HepG2 (cell line): ENCODE data around the gene ITK. TPM values are rescaled to one million over a fixed set of nuclear protein-coding genes. Genes with fewer than 3 reads are reported as not detected.

Source experiments
- DNMT3B ChIP-seq: conservative IDR thresholded peaks from 2 replicates; pipeline ENCODE4 v1.6.1; 2016; ENCODE audit warnings: missing biosample characterization, control low read depth
- FIP1L1 ChIP-seq: fragments of 200-400 bp; formaldehyde crosslinking; IDR thresholded peaks from 2 replicates; pipeline ENCODE4 v1.6.1; 2018; ENCODE audit warnings: low read depth, mild to moderate bottlenecking, low read length, moderate library complexity, borderline replicate concordance; ENCODE audit not compliant: insufficient read depth
- FOXO1 ChIP-seq: sonication (generic); formaldehyde crosslinking; IDR thresholded peaks from 2 replicates; pipeline ENCODE4 v1.4.0; 2020; ENCODE audit warnings: missing genetic modification reagents
- GABPA ChIP-seq, 2 experiments: IDR thresholded peaks; 2 replicates each; pipeline ENCODE4 v1.6.1; 2011 to 2016; ENCODE audit warnings: low read depth in 2 of 2, low read length in 1 of 2, missing biosample characterization in 1 of 2, missing genetic modification characterization in 1 of 2
- HES4 ChIP-seq: sonication (generic); formaldehyde crosslinking; IDR thresholded peaks from 2 replicates; pipeline ENCODE4 v1.9.0; 2021; ENCODE audit warnings: mild to moderate bottlenecking, missing genetic modification reagents, borderline replicate concordance
- HINFP ChIP-seq: sonication (generic); formaldehyde crosslinking; IDR thresholded peaks from 2 replicates; pipeline ENCODE4 v1.4.0; 2020; ENCODE audit warnings: low read depth, mild to moderate bottlenecking, missing genetic modification reagents
- KLF6 ChIP-seq: IDR thresholded peaks from 2 replicates; pipeline ENCODE4 v1.8.0; 2016; ENCODE audit warnings: missing biosample characterization, missing genetic modification reagents
- KMT2B ChIP-seq: IDR thresholded peaks from 2 replicates; pipeline ENCODE4 v1.6.1; 2016; ENCODE audit warnings: missing genetic modification reagents, missing compliant biosample characterization
- MED13 ChIP-seq: sonication (generic); formaldehyde crosslinking; IDR thresholded peaks from 2 replicates; pipeline ENCODE4 v1.5.0; 2020; ENCODE audit warnings: missing genetic modification reagents
- NFE2L2 ChIP-seq: fragments of 150-350 bp; IDR thresholded peaks from 2 replicates; pipeline ENCODE4 v1.6.1; 2014; ENCODE audit warnings: low read length
- POGZ ChIP-seq: sonication (generic); formaldehyde crosslinking; IDR thresholded peaks from 2 replicates; pipeline ENCODE4 v1.4.0; 2020; ENCODE audit warnings: mild to moderate bottlenecking, missing genetic modification reagents
- SAP130 ChIP-seq: IDR thresholded peaks from 2 replicates; pipeline ENCODE4 v1.6.1; 2016; ENCODE audit warnings: low read depth
- SMARCC2 ChIP-seq: fragments of 450-650 bp; IDR thresholded peaks from 2 replicates; pipeline ENCODE4 v1.6.1; 2017; ENCODE audit warnings: antibody characterized with exemption, mild to moderate bottlenecking
- SP5 ChIP-seq: IDR thresholded peaks from 2 replicates; pipeline ENCODE4 v1.6.1; 2016; ENCODE audit warnings: low read depth, borderline replicate concordance
- TCF7L2 ChIP-seq: IDR thresholded peaks from 2 replicates; pipeline ENCODE4 v1.6.1; 2011; ENCODE audit warnings: mild to moderate bottlenecking, low read depth, low read length, moderate library complexity
- TEAD2 ChIP-seq: sonication (generic); formaldehyde crosslinking; IDR thresholded peaks from 2 replicates; pipeline ENCODE4 v1.9.0; 2021; ENCODE audit warnings: missing genetic modification reagents
- THAP8 ChIP-seq: sonication (generic); formaldehyde crosslinking; IDR thresholded peaks from 2 replicates; pipeline ENCODE4 v1.5.1; 2020; ENCODE audit warnings: missing genetic modification reagents, mild to moderate bottlenecking, borderline replicate concordance
- TRAFD1 ChIP-seq: sonication (generic); formaldehyde crosslinking; IDR thresholded peaks from 2 replicates; pipeline ENCODE4 v1.5.1; 2020; ENCODE audit warnings: missing genetic modification reagents, mild to moderate bottlenecking, borderline replicate concordance
- TRIM22 ChIP-seq: fragments of 450-650 bp; IDR thresholded peaks from 2 replicates; pipeline ENCODE4 v1.6.1; 2017
- ZNF136 ChIP-seq: sonication (generic); formaldehyde crosslinking; IDR thresholded peaks from 2 replicates; pipeline ENCODE4 v1.8.1; 2022; ENCODE audit warnings: low read depth, mild to moderate bottlenecking, moderate library complexity, missing genetic modification reagents
- ZNF274 ChIP-seq: sonication (generic); formaldehyde crosslinking; IDR thresholded peaks from 2 replicates; pipeline ENCODE4 v1.5.1; 2020; ENCODE audit warnings: mild to moderate bottlenecking, missing genetic modification reagents
- ZNF674 ChIP-seq: sonication (generic); formaldehyde crosslinking; IDR thresholded peaks from 2 replicates; pipeline ENCODE4 v1.5.0; 2020; ENCODE audit warnings: low read depth, mild to moderate bottlenecking, missing genetic modification reagents
- ZNF773 ChIP-seq: sonication (generic); formaldehyde crosslinking; IDR thresholded peaks from 2 replicates; pipeline ENCODE4 v1.4.0; 2020; ENCODE audit warnings: missing genetic modification reagents, borderline replicate concordance
- ZSCAN29 ChIP-seq: sonication (generic); formaldehyde crosslinking; conservative IDR thresholded peaks from 2 replicates; pipeline ENCODE4 v1.4.0; 2020; ENCODE audit warnings: mild to moderate bottlenecking, missing genetic modification reagents
- ZSCAN5A ChIP-seq: sonication (generic); formaldehyde crosslinking; IDR thresholded peaks from 2 replicates; pipeline ENCODE4 v1.8.0; 2022; ENCODE audit warnings: mild to moderate bottlenecking, missing genetic modification reagents, borderline replicate concordance
- polyA plus RNA-seq, 8 experiments: library from polyadenylated mRNA; depleted of rRNA in 3 of 8; stranded (reverse) in 7 of 8; unstranded in 1 of 8; fragments of >200 nt; fragmentation: Illumina TruSeq in 4 of 8; extraction: Trizol in 4 of 8; gene quantifications; 2 replicates each; pipeline versions ENCODE4 v1.2.1 to v1.2.3, GENCODE V29; 2011 to 2016; ENCODE audit warnings: low read depth in 4 of 8, missing spikeins in 1 of 8, mixed read lengths in 1 of 8; ENCODE audit not compliant: insufficient read depth in 1 of 8
- total RNA-seq, 5 experiments: library from RNA; depleted of rRNA; stranded (reverse); fragments of >200 nt; fragmentation: Illumina TruSeq; extraction: Trizol; gene quantifications; 2 replicates each; pipeline ENCODE4 v1.2.3, GENCODE V29; 2016; ENCODE audit warnings: low read depth in 1 of 5

The ITK gene
- total and polyA plus RNA-seq, 2 of the 13 experiments (the other 11 are each of a cell fraction or from before 2014, with no cell fraction given): 0.01 TPM; not detected in 1

GRCh38 chr5:157266286-157267007 lies 85.8 kb downstream of the ITK start (continued):
- no peak for TF ChIP-seq THAP8 (CRISPR knock-in tag)
- no peak for TF ChIP-seq ZNF674 (CRISPR knock-in tag)
- no peak for TF ChIP-seq SMARCC2
- no peak for TF ChIP-seq GABPA (IDR thresholded peaks at IDR 0.05; ENCODE audit: low read depth, low read length)
- no peak for TF ChIP-seq GABPA (CRISPR knock-in tag; IDR thresholded peaks at IDR 0.05; ENCODE audit: low read depth)
- TF ChIP-seq ZSCAN29 (CRISPR knock-in tag): no peak
- TF ChIP-seq FIP1L1: no peak
- TF ChIP-seq TEAD2 (CRISPR knock-in tag): no peak
- TF ChIP-seq ZNF274 (CRISPR knock-in tag): 0 out of 2 replicates have a peak, but pooled peaks have one; percentile 44
- no peak for TF ChIP-seq MED13 (CRISPR knock-in tag)
- no peak for TF ChIP-seq HINFP (CRISPR knock-in tag)
- no peak for TF ChIP-seq KLF6 (CRISPR knock-in tag)
- TF ChIP-seq FOXO1 (CRISPR knock-in tag): no peak
- TF ChIP-seq TRAFD1 (CRISPR knock-in tag): no peak
- TF ChIP-seq ZNF136 (CRISPR knock-in tag): no peak
- TF ChIP-seq TRIM22: no peak
- TF ChIP-seq ZNF773 (CRISPR knock-in tag): no peak; the same call in 1 of the 2 replicates
- no peak for TF ChIP-seq POGZ (CRISPR knock-in tag)
- TF ChIP-seq ZSCAN5A (CRISPR knock-in tag): no peak
- TF ChIP-seq HES4 (CRISPR knock-in tag): no peak
- no peak for TF ChIP-seq SP5 (CRISPR knock-in tag)
- peak; percentile 36; the same call in 1 of the 2 replicates for TF ChIP-seq KMT2B (CRISPR knock-in tag)
- no peak for TF ChIP-seq DNMT3B
- TF ChIP-seq TCF7L2: no peak
- TF ChIP-seq SAP130 (CRISPR knock-in tag): no peak
- TF ChIP-seq NFE2L2: no peak
